CD4-positive, alpha-beta T cell (primary cell): ENCODE data around the gene AGXT. TPM values are rescaled to one million over a fixed set of nuclear protein-coding genes. Genes with fewer than 3 reads are reported as not detected.

Source experiments
- ATAC-seq: fragments of 200-7000 bp; cut with Tn5 transposase; one replicate; pipeline ENCODE4 v1.10.0; 2022; ENCODE audit warnings: mild to moderate bottlenecking; ENCODE audit not compliant: poor library complexity
- CTCF ChIA-PET: fragments of 350-600 bp; sonication (Branson Sonifier 250); formaldehyde crosslinking; loops from one replicate; lab custom pipeline; 2021; ENCODE audit warnings: antibody characterized with exemption, inconsistent platforms; lab: Charles Lee
- POLR2A ChIA-PET: fragments of 350-600 bp; sonication (Branson Sonifier 250); formaldehyde crosslinking; loops from one replicate; lab custom pipeline; 2021; ENCODE audit warnings: antibody characterized with exemption, inconsistent platforms; lab: Charles Lee
- DNase-seq, 14 experiments: peaks; one replicate each; pipeline ENCODE4 v3.0.0-alpha.2; 2013 to 2020; ENCODE audit warnings: mixed read lengths in 2 of 14
- H3K27ac ChIP-seq, 2 donors: one replicate each; pipeline versions ENCODE4 v1.5.1 to v1.7.0; 2013; ENCODE audit warnings: low read length in 2 of 2, low read depth in 1 of 2, mild to moderate bottlenecking in 1 of 2
- H3K27me3 ChIP-seq, 2 experiments: 1 replicate in 1 of 2; 2 replicates in 1 of 2; pipeline versions ENCODE4 v1.6.1 to v1.7.0; 2013; ENCODE audit warnings: low read length in 2 of 2, control low read depth in 1 of 2, mild to moderate bottlenecking in 1 of 2, moderate library complexity in 1 of 2; ENCODE audit not compliant: insufficient read depth in 2 of 2, control insufficient read depth in 1 of 2
- H3K36me3 ChIP-seq: one replicate; pipeline ENCODE4 v1.6.1; 2013; ENCODE audit warnings: low read length, control low read depth; ENCODE audit not compliant: insufficient read depth
- H3K4me1 ChIP-seq: one replicate; pipeline ENCODE4 v1.6.1; 2013; ENCODE audit warnings: low read length, control low read depth; ENCODE audit not compliant: insufficient read depth
- H3K4me3 ChIP-seq: one replicate; pipeline ENCODE4 v1.5.1; 2013; ENCODE audit warnings: mild to moderate bottlenecking, low read length, moderate library complexity
- H3K9me3 ChIP-seq, 2 experiments: 1 replicate in 1 of 2; 2 replicates in 1 of 2; pipeline versions ENCODE4 v1.6.1 to v1.7.0; 2013; ENCODE audit warnings: low read length in 2 of 2, mild to moderate bottlenecking in 2 of 2, control low read depth in 1 of 2, moderate library complexity in 1 of 2; ENCODE audit not compliant: control insufficient read depth in 1 of 2, insufficient read depth in 1 of 2
- H3K27ac Mint-ChIP-seq: one replicate; pipeline ENCODE4 v1.8.0; 2020; ENCODE audit warnings: mixed read lengths
- H3K27me3 Mint-ChIP-seq: one replicate; pipeline ENCODE4 v1.8.0; 2021; ENCODE audit warnings: mixed read lengths
- H3K36me3 Mint-ChIP-seq: one replicate; pipeline ENCODE4 v1.8.0; 2021; ENCODE audit warnings: low read depth, mixed read lengths
- H3K4me1 Mint-ChIP-seq: one replicate; pipeline ENCODE4 v1.8.0; 2021; ENCODE audit warnings: low read depth, mixed read lengths
- H3K4me3 Mint-ChIP-seq: one replicate; pipeline ENCODE4 v1.8.0; 2020; ENCODE audit warnings: mild to moderate bottlenecking, mixed read lengths
- H3K9me3 Mint-ChIP-seq: one replicate; pipeline ENCODE4 v1.8.0; 2020; ENCODE audit warnings: mixed read lengths
- intact Hi-C, 2 experiments: fragments of 100-400 bp; cut with DNase I in 1 of 2; cut with micrococcal nuclease in 1 of 2; formaldehyde crosslinking; loops; one replicate each; pipeline versions ENCODE4 v1.15.1 to v1.9.0; 2023 to 2025; cut with DNase I, micrococcal nuclease
- total RNA-seq, 174 experiments: library from RNA in 2 of 174; stranded (reverse) in 2 of 174; gene quantifications; one replicate each; pipeline ENCODE4 v1.2.3 and lab custom pipeline; 2021 to 2026
- TF ChIP-seq, protein P1 (sequence below): fragments of 200-600 bp; IDR thresholded peaks from one replicate; pipeline ENCODE4 v1.8.0; 2022; ENCODE audit warnings: antibody characterized with exemption, mild to moderate bottlenecking

The AGXT gene
- total RNA-seq, 2 experiments from 2014 or later = not detected

DNA sequence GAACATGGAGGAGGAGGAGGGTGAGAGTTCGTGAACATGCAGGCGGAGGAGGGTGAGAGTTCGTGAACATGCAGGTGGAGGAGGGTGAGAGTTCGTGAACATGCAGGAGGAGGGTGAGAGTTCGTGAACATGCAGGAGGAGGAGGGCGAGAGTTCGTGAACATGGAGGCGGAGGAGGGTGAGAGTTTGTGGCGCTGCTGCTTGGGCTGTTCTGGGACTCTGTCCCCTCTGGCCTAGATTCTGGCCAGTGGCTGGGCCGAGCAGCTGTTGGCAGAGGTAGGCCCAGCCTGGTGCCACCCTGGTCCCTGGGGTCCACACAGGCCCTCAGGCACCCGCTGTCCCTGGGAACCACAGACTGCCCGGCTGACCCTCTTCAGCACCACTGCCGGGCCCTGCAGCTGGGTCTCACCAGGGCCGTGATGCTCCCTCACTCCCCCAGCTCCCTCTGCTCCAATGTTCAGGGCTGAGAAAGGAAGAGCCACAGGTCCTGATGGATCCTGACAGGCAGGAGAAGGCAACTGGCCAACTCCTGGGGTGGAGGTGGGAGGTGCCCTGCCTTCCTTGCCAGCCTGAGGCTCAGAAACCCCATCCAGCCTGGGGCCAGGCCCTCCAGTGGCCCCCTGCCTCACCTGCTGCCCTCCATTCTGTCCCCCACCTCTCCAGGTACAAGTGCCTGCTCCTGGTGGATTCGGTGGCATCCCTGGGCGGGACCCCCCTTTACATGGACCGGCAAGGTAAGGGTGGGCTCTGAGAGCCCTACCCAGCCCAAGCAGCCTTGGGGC is 3.9 kb downstream of the AGXT start:
- POLR2A ChIA-PET = no interaction called here
- peaks cover 6% of the 10 kb centered on the region for H3K27me3 Mint-ChIP-seq
- intact Hi-C loops = no loop called here
- no peaks in the 10 kb centered on the region for H3K4me1 Mint-ChIP-seq
- Histone ChIP-seq H3K9me3 (no peaks in the 10 kb centered on the region), H3K27me3 (no peaks in the 10 kb centered on the region), H3K4me1 (no peaks in the 10 kb centered on the region), H3K27ac (no peak overlapping the region), H3K36me3 (no peaks in the 10 kb centered on the region), H3K4me3 (no peak overlapping the region)
- no peaks in the 10 kb centered on the region for H3K9me3 Mint-ChIP-seq
- CTCF ChIA-PET = no interaction called here
- no peak overlapping the region for H3K27ac Mint-ChIP-seq
- peak in 1 of 14 experiments; percentile 26 for DNase-seq
- no peaks in the 10 kb centered on the region for H3K36me3 Mint-ChIP-seq
- no peak overlapping the region for H3K4me3 Mint-ChIP-seq
- TF ChIP-seq, protein P1, sequence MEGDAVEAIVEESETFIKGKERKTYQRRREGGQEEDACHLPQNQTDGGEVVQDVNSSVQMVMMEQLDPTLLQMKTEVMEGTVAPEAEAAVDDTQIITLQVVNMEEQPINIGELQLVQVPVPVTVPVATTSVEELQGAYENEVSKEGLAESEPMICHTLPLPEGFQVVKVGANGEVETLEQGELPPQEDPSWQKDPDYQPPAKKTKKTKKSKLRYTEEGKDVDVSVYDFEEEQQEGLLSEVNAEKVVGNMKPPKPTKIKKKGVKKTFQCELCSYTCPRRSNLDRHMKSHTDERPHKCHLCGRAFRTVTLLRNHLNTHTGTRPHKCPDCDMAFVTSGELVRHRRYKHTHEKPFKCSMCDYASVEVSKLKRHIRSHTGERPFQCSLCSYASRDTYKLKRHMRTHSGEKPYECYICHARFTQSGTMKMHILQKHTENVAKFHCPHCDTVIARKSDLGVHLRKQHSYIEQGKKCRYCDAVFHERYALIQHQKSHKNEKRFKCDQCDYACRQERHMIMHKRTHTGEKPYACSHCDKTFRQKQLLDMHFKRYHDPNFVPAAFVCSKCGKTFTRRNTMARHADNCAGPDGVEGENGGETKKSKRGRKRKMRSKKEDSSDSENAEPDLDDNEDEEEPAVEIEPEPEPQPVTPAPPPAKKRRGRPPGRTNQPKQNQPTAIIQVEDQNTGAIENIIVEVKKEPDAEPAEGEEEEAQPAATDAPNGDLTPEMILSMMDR = no peak
- ATAC-seq = no peak

DNA sequence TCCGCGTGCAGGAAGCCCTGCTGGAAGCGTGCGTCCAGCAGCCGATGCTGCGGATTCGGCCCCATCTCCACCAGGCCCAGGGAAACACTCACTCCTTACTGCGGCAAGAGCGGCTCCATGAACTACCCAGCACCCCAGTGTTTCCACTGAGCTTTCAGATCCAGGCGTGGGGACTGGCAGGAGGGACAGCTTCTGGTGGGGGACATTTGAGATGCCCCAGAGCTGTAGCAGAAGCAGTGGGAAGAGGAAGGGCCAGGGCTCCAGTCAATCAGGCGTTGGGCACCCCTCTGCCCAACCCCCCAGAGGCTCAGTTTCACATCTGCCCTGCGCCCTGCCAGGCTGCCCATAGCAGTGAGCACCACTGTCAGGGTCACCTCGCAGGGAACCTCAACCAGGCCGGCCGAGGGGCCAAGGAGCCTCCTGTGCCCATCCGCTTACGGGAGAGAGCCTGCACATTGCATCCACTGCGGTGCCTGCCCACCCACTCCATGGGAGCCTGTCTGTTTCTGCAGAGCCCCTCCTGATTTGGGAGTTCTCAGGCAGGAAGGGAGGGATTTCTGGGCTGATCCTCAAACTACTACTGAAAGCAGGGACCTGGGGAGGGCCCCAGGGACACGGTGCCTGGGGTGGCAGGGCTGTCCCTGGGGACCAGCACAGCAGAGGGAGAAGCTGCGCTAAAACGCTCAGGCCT is 4.6 kb downstream of the AGXT start:
- Mint-ChIP-seq H3K27me3 (no peaks in the 10 kb centered on the region), H3K4me1 (no peaks in the 10 kb centered on the region), H3K27ac (no peak overlapping the region), H3K4me3 (no peak overlapping the region), H3K9me3 (no peaks in the 10 kb centered on the region), H3K36me3 (no peaks in the 10 kb centered on the region)
- intact Hi-C loops = no loop called here
- Histone ChIP-seq H3K27me3 (no peaks in the 10 kb centered on the region), H3K9me3 (no peaks in the 10 kb centered on the region), H3K4me1 (no peaks in the 10 kb centered on the region), H3K4me3 (no peak overlapping the region), H3K27ac (no peak overlapping the region), H3K36me3 (no peaks in the 10 kb centered on the region)
- POLR2A ChIA-PET = no interaction called here
- TF ChIP-seq, protein P1 = no peak
- CTCF ChIA-PET = no interaction called here
- no peak for DNase-seq
- no peak for ATAC-seq

DNA sequence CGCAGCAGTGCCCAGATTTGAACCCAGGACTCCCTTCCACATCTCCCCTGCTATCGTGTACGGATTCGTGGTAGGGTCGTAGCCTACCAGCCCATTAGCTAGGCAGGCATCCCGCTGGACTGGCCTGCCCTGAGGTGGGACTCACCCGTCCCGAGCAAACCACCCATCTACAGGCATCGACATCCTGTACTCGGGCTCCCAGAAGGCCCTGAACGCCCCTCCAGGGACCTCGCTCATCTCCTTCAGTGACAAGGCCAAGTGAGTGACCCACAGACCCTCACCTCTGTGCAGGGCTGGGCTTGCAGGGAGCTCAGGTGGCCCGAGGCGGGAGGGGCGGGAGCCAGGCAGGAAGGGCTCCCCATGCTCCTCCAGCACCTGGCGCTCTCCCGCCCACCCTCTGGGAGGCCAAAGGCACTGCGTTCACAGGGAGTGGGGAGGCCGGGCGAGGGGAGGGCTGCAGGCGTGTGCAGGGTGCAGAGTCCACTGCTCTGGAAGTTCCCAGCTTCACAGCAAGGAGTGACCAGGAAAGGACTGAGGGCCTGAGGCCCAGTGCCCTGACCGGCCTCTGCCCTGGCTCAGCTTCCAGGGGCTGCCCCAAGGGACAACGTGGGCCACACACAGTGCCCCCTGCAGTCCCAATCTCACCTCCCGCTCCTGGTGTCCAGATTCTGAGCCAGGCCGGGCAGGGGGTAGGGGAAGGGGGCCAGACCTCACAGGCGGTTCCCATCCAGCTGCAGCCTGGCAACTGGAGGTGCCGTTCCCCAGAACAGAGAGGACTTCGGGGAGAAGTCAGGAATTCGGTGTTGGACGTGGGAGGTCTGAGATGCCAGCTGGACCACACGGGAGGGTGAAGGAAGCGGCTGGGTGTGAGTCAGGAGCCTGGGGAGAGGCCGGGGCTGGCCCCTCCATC is 5.4 kb downstream of the AGXT start:
- Mint-ChIP-seq H3K4me3 (no peak overlapping the region), H3K36me3 (no peaks in the 10 kb centered on the region), H3K9me3 (no peaks in the 10 kb centered on the region), H3K4me1 (no peaks in the 10 kb centered on the region), H3K27ac (no peak overlapping the region), H3K27me3 (no peaks in the 10 kb centered on the region)
- H3K4me3 ChIP-seq = no peak overlapping the region
- ChIA-PET POLR2A (no interaction called here), CTCF (no interaction called here)
- TF ChIP-seq, protein P1 = no peak
- H3K27ac ChIP-seq = no peak overlapping the region
- intact Hi-C loops = no loop called here
- DNase-seq (peak in 1 of 14 experiments; percentile 25), ATAC-seq (no peak)
- no peaks in the 10 kb centered on the region for H3K9me3 ChIP-seq
- H3K27me3 ChIP-seq = no peaks in the 10 kb centered on the region
- no peaks in the 10 kb centered on the region for H3K4me1 ChIP-seq
- no peaks in the 10 kb centered on the region for H3K36me3 ChIP-seq
